CD4-positive, alpha-beta T cell treated with Interferon gamma for 1 hour (primary cell): Measurements from ENCODE around the gene CAB39.

Experiments
- DNase-seq: peaks from one replicate; pipeline ENCODE4 v3.0.0-alpha.2; 2020

CAB39 gene

DNA sequence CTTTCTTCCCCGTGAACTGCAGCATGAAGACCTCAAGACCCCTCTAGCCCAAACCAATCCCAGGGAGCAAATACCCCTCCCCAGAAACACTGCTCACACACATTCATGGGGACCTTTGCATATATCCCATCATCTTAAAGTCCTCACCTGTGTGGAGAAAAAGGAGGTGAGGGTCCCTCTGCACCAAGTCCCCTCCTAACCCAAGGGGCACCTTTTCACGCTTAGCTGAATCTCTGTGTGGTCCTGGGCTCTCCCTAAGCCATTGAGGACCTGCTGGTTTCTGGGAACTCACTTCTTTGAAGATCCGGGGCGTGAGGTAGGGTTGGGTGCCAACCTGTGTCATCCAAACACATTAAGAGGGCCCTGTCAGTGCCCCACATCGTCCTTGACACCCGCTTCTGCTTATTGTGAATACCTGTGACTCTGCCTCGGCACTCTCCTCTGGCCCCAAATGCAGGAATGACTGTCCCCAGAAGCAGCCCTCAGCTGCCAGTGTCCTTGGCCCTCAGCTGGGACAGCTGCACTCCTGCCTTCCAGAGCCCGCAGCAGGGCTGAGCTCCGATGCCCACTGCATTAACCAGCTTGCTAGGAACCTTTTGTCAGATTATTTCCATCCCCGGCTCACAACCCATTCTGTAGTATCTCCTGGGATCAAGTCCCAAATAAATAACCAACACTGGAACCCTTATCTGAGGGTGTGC, 110.8 kb downstream of the CAB39 start:
- no peak for DNase-seq

DNA sequence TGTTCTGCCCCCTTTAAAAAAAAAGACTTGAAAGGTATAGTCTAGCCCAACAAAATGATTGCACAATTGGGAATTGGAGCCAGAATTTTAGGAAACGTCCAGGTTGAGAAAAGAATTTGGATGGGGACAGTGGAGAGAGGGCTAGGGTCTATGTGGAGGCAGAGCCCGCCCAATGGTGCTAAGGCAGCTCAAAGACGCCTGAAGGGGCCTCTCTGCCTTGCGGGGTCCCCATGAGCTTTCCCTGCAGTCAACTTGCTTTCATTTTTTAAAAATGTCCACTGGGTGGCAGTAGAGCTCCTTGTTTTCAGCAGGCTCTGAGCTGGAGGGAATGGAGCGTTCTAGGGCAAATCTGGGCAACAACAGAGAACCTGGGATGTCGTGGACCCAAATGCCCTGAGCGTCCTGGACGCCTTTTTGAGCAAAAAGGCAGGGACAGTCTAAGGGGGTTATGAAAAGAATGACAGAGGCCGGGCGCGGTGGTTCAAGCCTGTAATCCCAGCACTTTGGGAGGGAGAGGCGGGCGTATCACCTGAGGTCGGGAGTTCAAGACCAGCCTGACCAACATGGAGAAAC, 111.8 kb downstream of the CAB39 start:
- peak; percentile 47 for DNase-seq

DNA sequence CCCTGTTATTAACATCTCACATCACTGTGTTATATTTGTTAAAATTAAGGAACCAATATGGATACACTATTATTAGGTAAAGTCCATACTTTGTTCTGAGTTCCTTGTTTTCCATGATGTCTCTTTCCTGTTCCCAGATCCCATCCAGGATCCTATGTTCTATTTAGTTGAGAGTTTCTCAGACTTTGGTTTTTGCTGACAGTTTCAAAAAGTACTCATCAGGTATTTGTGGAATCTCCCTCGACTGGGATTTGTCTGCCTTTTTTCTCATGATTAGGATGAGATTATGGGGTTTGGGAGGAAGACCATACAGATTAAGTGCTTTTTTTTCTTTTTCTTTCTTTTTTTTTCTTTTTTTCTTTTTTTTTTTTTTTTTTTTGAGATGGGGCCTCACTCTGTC, 112.7 kb downstream of the CAB39 start:
- DNase-seq = no peak

- no peak for DNase-seq
Measured at GRCh38 chr2:230827774-230828271, 115.2 kb downstream of the CAB39 start.

GRCh38 chr2:230828272-230828961, 115.8 kb downstream of the CAB39 start:
- DNase-seq = no peak

DNA sequence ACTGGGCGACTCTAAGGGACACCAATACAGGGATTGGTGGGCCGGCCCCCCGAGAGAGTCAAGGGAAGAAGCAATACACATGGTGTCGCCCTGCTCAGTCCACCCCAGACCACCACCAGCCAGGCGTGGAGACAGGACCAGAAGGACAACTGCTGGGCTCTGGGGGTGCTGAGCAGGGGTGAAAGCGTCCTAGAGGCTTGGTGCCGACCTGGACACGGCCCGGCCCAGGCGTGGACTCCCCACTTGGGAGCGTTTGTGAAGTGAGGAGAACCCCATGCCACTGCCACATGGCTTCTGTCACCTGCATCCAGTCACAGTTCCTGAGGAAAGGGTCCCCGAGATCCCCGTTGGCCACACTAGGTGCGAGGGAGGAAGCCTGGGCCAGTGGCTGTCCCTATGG, 116.7 kb downstream of the CAB39 start:
- DNase-seq = no peak

GRCh38 chr2:230829959-230830358, 117.3 kb downstream of the CAB39 start:
- no peak for DNase-seq

DNA sequence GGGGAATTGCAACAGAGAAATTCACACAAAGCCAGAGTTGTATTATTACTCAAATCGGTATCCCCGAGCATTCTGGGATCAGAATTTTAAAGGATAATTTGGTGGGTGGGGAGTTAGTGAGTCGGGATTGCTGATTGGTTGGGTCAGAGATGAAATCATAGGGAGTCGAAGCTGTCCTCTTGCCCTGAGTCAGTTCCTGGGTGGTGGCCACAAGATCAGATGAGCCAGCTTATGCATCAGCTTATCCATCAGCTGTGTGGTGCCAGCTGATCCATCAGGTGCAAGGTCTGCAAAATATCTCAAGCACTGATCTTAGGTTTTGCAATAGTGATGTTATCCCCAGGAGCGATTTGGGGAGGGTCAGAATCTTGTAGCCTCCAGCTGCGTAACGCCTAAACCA, 117.8 kb downstream of the CAB39 start:
- no peak for DNase-seq

DNA sequence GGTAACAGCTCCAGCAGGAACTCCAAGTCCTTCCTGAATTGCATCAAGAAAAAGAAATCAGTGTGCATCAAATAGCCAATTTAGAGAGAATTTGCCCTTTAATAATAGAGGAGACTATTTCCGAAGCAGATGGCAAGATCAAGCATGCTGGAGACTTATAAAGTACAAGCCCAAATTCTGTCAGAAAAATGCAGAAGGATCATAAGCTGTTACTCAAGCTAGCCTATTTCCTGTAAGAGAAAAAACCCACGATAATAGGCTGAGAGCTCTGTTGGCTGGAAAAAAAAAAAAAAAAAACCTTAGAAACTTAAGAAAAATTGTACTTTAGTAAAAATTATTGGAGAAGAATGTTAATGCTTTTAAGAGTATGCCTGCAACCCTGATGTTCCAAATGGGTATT, 127.7 kb downstream of the CAB39 start:
- no peak for DNase-seq

DNA sequence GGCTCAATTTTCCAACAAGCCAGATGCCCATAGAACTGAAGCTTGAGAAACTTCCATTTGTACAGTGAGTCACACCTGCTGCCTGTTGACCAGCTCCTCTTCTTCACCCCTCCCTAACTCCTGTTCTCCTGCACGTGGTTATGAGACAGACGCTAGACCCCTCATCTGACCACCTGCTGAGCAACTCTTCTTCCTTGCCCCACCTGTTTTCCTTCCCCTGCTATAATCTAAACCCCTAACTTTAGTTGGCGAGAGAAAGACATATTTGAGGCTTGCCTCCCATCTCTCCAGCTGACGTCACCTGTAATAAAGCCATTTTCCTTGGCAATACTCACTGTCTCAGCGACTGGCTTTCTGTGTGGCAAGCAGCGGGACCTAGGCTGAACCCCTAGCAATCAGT, 129.8 kb downstream of the CAB39 start:
- DNase-seq = no peak

DNA sequence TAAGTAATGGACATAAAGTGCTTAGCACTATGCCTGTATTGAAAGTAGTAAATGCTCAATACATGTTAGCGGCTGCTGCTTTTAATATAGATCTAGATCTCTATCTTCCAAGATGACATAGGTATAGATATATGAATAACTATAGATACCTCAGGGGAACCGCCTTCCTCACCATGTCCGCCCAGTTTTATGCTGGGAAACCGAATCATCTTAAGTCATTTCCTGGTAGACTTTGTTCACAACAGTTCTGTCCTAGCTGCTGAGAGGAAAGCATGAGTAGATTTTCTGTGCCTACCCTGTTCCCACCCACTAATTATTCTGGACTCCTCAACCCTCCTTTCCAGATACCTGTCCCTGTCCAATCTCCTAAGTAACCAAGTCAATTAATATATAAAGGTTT, 130.5 kb downstream of the CAB39 start:
- no peak for DNase-seq

DNA sequence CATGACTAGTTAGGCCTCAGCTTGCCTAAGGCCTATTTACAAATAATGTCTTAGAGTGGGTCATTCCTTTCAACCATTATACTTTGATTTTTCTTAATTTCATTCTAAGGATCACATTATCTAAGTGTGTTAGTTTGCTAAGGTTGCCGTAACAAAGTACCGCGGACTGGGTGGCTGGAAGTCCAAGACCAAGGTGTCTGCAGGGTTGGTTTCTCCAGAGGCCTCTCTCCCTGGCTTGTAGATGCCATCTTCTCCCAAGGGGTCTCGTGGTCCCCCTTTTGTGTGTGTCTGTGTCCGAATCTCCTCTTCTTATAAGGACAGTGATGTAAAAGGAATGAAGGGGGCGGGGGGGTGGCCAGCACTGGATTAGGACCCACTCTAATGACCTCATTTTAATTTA, 133.7 kb downstream of the CAB39 start:
- no peak for DNase-seq

DNA sequence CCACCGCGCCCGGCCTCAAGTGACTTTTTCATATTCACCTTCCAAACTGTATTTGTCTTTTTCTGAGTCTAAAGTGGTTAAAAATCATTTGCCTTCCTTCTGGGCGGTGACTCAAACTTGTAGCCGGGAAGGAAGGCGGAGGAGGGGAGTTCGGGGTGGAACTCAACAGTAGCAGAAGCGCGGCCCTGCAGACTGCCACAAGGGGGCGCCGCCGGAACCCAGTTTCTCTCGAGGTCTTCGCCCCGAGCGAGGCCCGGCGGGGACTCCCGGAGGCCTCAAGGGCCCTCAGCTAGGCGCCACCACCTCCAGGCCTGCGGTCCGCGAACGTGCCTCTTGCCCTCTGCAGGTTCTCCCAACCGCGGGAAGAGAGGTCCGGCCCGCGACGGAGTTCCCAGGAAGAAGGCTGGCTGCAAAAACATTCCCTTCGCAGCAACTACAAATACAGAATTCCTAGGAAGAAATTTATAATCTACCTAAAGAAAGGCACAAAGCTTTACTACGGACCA, 135.3 kb downstream of the CAB39 start:
- peak; percentile 81 for DNase-seq

GRCh38 chr2:230849633-230850357, 137.2 kb downstream of the CAB39 start:
- peak; percentile 58 for DNase-seq

DNA sequence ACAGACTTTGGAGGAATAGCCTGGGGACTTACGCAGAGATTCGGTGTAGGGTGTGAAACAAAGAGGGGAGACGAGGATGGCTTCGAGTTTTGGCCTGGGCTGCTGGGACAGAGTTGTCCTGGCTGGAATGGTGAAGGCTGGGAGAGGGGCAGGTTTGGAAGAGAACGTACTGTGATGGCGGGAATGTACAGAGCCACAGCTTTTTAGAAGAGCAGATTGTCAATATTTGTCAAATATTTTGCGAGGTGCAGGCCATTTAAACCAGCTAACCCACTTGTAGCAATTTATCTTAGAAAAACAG, 137.7 kb downstream of the CAB39 start:
- no peak for DNase-seq

DNA sequence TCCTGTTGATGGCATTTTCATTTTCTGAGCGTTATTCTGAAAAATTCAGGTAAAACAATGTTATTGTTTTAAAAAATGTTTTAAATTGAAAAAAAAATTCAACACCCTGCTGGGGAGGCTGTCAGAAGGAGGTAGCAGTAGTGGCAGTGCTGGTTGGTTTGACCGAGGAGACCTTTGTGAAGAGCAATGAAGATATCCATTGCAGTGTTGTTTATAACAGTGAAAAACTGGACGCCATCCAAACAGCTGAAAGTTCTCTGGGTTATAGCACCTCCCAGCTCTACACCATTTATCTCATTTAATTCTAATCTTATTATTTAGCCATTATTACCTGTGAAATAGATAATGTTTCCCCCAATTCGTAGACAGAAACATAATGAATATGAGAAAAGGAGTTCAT, 139.5 kb downstream of the CAB39 start:
- DNase-seq = no peak

- no peak for DNase-seq
Measured at GRCh38 chr2:230861552-230862255, 149.1 kb downstream of the CAB39 start.

DNA sequence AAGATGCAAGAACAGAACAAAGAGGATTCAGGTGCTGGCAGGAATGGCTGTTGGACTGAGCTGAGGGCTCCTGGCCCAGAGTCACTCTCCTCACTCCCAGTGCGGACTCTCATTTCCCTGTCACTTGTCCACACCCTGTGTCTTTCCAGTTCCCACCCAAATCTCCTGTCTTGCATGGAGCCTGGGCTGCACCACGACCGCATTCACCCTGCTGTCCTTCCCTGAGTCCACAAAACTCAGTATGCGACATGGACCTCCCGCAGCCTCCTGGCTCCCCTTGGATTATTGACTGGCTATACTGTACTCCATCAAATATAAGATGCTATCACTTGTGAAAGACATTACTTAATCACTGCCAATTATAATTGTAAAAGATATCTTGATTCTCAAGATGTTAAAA, 149.7 kb downstream of the CAB39 start:
- DNase-seq = no peak

DNA sequence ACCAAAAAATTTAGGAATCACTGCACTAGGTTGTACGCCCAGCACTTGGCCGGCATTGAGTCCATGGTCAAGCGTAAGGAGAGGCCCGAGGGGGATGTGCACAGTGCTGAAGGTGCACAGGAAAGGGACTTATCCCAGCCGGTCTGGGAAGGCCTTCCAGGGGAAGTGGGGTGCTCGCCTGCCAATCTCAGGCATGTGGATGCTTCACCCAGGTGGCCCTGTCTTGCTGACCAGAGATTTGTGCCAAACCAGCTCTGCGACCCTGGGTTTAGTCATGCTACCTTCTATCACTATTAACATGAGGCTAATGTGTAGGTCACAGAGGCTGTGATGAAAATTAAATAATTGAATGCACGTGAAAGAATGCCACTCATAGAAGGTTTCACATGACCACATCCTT, 150.4 kb downstream of the CAB39 start:
- DNase-seq = no peak

DNA sequence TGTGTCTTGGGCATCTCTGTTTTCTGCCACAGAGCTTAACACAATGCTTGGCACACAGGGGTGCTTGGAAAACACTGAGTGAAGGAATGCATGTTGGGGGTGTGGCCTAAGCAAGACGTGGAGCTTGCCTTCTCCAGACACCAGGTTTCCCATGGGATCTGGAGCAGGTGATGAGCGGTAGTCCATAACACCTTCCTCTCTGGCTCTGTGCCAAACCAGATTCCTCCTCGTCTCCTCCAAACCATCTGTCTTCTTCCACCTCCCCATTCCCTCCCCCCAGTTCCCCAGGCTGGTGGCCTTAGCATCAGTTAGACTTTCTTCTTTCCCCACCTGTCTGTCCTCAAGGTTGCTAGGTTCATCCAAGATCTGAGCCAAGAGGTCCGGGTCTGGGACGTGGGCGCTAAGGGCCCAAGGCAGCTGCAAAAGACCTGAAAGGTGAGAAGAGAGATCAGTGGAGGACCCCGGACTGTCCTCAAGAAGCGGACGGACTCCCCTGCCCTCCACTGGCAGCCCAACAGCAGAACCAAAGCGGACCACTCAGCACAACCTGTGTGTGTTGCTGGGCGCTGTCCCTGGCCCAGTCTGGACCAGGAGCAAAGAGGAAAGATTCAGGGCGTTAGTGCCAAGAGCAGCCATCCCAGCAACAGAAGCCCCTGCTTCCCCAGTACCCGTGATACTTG, 150.9 kb downstream of the CAB39 start:
- no peak for DNase-seq

- DNase-seq = no peak
Measured at GRCh38 chr2:230864122-230864604, 151.5 kb downstream of the CAB39 start.
